GM18868 (cell line): ENCODE measurements around the gene FAM185A.
A peak's percentile ranks its signal among the peaks of the same experiment; 100 is the strongest.
"Not testable (repeated sequence)": the region's sequence is repeated elsewhere in the genome, so short reads cannot be mapped to it uniquely, and the experiment has no call there.

Source experiments
- ATAC-seq: cut with Tn5 transposase; IDR thresholded peaks from one replicate; pipeline ENCODE4 v1.9.1; 2021; ENCODE audit warnings: mild to moderate bottlenecking, moderate library complexity; ENCODE audit not compliant: unreplicated experiment

Gene FAM185A

GRCh38 chr7:102748605-102749444 is at the start of gene FAM185A:
Gene FAM185A, plus strand, starts transcription at chr7:102748999. Its CDS starts 209 bp downstream, at chr7:102749208.
- peak; percentile 98 for ATAC-seq

- peak; percentile 70 for ATAC-seq
Observed at GRCh38 chr7:102713011-102713690, 35.6 kb upstream of the FAM185A start.

DNA sequence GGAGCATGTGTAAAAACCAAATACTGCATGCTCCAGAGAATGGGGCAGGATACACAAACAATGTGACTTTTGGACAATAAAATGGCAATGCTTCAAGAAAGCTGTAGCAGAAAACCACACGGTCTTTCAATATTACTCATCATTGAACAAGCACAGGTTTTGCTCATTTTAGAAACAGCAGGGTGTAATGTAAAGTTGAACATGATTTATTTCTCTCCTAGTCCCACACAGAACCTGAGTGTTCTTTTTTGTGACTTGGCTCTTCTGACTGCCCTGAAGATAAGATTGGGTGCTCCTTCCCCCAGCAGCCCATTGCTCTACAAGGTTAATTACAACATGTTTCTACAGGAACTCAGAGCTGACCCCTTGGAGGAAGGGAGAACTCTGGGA is 35.1 kb upstream of the FAM185A start:
- ATAC-seq, result peak; percentile 73

- ATAC-seq, result not testable (repeated sequence)
Observed at GRCh38 chr7:102714774-102715522, 33.9 kb upstream of the FAM185A start.

- peak; percentile 67 for ATAC-seq
Observed at GRCh38 chr7:102715718-102716117, 33.1 kb upstream of the FAM185A start.

GRCh38 chr7:102718491-102718890 is 30.3 kb upstream of the FAM185A start:
- ATAC-seq, result not testable (repeated sequence)

DNA sequence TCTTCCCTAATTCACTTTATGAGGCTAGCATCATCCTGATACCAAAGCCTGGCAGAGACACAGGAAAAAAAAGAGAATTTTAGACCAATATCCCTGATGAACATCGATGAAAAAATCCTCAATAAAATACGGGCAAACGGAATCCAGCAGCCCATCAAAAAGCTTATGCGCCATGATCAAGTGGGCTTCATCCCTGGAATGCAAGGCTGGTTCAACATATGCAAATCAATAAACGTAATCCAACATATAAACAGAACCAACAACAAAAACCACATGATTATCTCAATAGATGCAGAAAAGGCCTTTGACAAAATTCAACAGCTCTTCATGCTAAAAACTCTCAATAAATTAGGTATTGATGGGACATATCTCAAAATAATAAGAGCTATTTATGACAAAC is 22.6 kb upstream of the FAM185A start:
- not testable (repeated sequence) for ATAC-seq

- not testable (repeated sequence) for ATAC-seq
Observed at GRCh38 chr7:102729670-102730069, 19.1 kb upstream of the FAM185A start.

DNA sequence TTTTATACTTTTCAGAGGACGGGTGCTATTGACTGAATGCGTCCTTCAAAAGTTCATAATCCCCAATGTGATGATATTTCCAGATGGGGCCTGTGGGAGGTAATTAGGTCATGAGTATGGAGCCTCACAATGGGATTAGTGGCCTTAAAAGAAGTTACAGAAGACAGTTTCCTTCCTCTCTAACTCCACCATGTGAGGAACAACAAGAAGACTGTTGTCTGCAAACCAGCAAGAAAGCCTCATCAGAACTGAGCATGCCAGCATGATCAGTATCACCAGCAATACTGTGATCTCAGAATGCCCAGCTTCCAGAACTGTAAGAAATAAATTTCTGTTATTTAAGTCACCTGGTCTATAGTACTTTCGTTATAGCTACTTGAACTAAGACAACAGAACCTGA is 18.4 kb upstream of the FAM185A start:
- ATAC-seq, result not testable (repeated sequence)

GRCh38 chr7:102742002-102742771 is 6.6 kb upstream of the FAM185A start:
- ATAC-seq, result peak; percentile 84

- not testable (repeated sequence) for ATAC-seq
Observed at GRCh38 chr7:102743861-102744260, 4.9 kb upstream of the FAM185A start.

DNA sequence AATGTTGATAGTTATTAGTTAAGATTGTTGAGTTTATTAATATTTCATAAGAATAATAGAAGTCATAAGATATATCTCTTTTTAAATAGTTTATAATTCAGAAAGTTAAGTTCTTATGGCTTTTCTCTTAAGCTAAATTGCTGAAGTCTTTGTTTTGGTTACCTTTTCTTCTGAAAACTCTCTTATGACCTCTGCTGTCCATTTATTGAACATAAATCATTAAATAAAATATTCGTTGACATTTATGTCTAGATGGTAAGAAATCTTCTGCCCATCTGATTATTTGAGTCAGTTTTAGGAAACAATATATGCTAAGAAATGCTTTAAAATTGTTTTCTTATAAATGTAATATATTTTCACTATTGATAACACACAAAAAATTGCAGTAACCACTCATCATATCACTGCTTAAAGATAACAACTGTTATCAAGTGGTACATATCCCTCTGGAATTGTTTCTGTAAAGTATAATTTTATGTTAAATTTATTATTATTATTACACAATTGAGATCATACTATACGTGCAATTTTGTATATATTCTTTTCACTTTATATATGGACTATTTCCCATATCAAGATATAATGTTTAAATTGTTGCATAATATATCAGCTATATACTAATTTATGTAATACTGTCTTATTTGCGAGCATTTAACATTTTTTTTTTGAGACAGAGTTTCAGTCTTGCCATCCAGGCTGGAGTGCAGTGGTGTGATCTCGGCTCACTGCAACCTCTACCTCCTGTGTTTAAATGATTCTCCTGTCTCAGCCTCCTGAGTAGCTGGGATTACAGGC is 3.1 kb upstream of the FAM185A start:
- not testable (repeated sequence) for ATAC-seq

GRCh38 chr7:102749445-102749786 is 617 bp downstream of the FAM185A start:
- ATAC-seq, result not testable (repeated sequence)

GRCh38 chr7:102758227-102758626 is 9.4 kb downstream of the FAM185A start:
- ATAC-seq, result not testable (repeated sequence)

GRCh38 chr7:102759934-102760333 is 11.1 kb downstream of the FAM185A start:
- ATAC-seq, result not testable (repeated sequence)

GRCh38 chr7:102761234-102761633 is 12.4 kb downstream of the FAM185A start:
- ATAC-seq, result not testable (repeated sequence)

DNA sequence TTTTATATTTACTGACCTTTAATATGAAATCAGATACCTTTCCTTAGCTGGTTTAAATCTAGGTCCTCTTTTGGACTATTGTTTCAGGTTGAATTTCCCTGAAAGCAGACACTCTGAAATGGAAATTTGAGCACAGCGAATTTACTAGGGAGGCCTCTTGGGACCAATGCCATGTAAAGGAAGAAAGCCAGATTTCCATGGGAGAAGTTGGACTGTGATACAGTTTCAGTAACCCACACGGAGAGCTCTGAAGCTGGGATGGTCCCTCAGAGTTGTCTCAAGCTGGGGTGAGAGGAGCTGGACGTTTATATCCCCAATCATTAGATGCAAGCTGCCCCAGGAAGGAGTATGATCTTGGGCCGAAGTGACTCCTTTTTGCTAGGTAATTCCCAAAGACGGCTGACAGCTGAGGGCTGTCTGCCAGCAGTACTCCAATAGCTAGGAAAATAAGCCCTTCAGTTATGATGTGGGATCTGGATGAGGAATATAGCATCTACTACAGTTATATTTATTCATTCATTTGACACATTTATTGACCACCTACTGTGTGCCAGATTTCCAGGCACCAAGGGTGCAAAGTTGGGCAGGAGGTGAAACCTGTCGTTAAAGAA is 14.6 kb downstream of the FAM185A start:
- not testable (repeated sequence) for ATAC-seq

GRCh38 chr7:102769657-102770192 is 20.9 kb downstream of the FAM185A start:
- ATAC-seq, result not testable (repeated sequence)

DNA sequence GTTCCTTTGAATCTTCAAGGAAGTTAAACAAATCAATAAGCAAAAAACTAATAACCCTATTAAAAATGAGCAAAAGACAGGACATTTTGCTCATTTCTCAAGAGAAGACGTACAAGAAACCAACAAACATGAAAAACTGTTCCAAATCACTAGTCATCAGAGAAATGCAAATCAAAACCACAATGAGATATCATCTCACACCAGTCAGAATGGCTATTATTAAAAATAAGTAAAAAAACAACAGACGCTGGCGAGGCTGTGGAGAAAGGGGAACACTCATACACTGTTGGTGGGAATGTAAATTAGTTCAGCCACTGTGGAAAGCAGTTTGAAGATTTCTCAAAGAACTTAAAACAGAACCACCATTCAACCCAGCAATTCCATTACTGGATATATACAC is 21.7 kb downstream of the FAM185A start:
- ATAC-seq, result not testable (repeated sequence)
